Measurements from ENCODE around the gene LRSAM1.

DNA sequence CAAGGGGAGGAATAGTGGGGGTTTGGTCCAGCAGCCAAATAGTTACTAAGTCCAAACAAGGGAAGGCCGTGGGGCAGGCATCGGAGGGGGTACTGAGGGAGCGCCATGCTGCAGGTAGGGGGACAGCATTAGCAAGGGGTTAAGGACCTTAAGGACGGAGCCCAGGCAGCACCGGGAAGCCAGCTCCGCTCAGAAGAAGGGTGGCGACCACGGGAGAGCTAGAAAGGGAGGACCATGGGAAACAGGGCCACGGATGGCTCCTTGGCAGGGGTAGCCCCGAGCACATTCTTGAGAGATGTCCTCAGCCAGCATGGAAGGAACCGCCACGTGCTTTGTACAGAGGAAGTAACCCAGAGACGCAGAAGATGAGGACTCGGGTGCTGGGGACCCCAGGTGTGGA is 84.5 kb downstream of the LRSAM1 start:
- TF ChIP-seq, protein P1, sequence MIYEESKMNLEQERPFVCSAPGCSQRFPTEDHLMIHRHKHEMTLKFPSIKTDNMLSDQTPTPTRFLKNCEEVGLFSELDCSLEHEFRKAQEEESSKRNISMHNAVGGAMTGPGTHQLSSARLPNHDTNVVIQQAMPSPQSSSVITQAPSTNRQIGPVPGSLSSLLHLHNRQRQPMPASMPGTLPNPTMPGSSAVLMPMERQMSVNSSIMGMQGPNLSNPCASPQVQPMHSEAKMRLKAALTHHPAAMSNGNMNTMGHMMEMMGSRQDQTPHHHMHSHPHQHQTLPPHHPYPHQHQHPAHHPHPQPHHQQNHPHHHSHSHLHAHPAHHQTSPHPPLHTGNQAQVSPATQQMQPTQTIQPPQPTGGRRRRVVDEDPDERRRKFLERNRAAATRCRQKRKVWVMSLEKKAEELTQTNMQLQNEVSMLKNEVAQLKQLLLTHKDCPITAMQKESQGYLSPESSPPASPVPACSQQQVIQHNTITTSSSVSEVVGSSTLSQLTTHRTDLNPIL (CRISPR knock-in tag; IDR thresholded peaks at IDR 0.05; ENCODE audit: low read depth) = no peak
- TF ChIP-seq, protein P2, sequence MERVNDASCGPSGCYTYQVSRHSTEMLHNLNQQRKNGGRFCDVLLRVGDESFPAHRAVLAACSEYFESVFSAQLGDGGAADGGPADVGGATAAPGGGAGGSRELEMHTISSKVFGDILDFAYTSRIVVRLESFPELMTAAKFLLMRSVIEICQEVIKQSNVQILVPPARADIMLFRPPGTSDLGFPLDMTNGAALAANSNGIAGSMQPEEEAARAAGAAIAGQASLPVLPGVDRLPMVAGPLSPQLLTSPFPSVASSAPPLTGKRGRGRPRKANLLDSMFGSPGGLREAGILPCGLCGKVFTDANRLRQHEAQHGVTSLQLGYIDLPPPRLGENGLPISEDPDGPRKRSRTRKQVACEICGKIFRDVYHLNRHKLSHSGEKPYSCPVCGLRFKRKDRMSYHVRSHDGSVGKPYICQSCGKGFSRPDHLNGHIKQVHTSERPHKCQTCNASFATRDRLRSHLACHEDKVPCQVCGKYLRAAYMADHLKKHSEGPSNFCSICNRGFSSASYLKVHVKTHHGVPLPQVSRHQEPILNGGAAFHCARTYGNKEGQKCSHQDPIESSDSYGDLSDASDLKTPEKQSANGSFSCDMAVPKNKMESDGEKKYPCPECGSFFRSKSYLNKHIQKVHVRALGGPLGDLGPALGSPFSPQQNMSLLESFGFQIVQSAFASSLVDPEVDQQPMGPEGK (CRISPR knock-in tag; IDR thresholded peaks at IDR 0.05; ENCODE audit: borderline replicate concordance) = no peak
- TF ChIP-seq TOX (CRISPR knock-in tag; IDR thresholded peaks at IDR 0.05; ENCODE audit: borderline replicate concordance) (no peak), RARB (CRISPR knock-in tag; IDR thresholded peaks at IDR 0.05) (no peak), ZNF70 (CRISPR knock-in tag; IDR thresholded peaks at IDR 0.05) (no peak), SNAI2 (CRISPR knock-in tag; IDR thresholded peaks at IDR 0.05) (no peak), ZC3H10 (CRISPR knock-in tag; IDR thresholded peaks at IDR 0.05) (no peak), PPARA (CRISPR knock-in tag; IDR thresholded peaks at IDR 0.05; ENCODE audit: borderline replicate concordance) (no peak), ZFP3 (CRISPR knock-in tag; IDR thresholded peaks at IDR 0.05) (no peak), ZFP30 (CRISPR knock-in tag; IDR thresholded peaks at IDR 0.05) (no peak), GLIS3 (CRISPR knock-in tag; IDR thresholded peaks at IDR 0.05) (no peak)
- TF ChIP-seq, protein P3, sequence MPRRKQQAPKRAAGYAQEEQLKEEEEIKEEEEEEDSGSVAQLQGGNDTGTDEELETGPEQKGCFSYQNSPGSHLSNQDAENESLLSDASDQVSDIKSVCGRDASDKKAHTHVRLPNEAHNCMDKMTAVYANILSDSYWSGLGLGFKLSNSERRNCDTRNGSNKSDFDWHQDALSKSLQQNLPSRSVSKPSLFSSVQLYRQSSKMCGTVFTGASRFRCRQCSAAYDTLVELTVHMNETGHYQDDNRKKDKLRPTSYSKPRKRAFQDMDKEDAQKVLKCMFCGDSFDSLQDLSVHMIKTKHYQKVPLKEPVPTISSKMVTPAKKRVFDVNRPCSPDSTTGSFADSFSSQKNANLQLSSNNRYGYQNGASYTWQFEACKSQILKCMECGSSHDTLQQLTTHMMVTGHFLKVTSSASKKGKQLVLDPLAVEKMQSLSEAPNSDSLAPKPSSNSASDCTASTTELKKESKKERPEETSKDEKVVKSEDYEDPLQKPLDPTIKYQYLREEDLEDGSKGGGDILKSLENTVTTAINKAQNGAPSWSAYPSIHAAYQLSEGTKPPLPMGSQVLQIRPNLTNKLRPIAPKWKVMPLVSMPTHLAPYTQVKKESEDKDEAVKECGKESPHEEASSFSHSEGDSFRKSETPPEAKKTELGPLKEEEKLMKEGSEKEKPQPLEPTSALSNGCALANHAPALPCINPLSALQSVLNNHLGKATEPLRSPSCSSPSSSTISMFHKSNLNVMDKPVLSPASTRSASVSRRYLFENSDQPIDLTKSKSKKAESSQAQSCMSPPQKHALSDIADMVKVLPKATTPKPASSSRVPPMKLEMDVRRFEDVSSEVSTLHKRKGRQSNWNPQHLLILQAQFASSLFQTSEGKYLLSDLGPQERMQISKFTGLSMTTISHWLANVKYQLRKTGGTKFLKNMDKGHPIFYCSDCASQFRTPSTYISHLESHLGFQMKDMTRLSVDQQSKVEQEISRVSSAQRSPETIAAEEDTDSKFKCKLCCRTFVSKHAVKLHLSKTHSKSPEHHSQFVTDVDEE (CRISPR knock-in tag; IDR thresholded peaks at IDR 0.05) = no peak
- TF ChIP-seq, protein P4, sequence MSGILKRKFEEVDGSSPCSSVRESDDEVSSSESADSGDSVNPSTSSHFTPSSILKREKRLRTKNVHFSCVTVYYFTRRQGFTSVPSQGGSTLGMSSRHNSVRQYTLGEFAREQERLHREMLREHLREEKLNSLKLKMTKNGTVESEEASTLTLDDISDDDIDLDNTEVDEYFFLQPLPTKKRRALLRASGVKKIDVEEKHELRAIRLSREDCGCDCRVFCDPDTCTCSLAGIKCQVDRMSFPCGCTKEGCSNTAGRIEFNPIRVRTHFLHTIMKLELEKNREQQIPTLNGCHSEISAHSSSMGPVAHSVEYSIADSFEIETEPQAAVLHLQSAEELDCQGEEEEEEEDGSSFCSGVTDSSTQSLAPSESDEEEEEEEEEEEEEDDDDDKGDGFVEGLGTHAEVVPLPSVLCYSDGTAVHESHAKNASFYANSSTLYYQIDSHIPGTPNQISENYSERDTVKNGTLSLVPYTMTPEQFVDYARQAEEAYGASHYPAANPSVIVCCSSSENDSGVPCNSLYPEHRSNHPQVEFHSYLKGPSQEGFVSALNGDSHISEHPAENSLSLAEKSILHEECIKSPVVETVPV (CRISPR knock-in tag; IDR thresholded peaks at IDR 0.05) = no peak

All from SK-N-SH treated with all-trans-retinoic acid at 6 μM for 48 hours (cell line).